NOMO-1 treated with dmso at 0.1 percent for 144 hours (cell line): Measurements from ENCODE around the gene ST6GALNAC5.
A peak's percentile ranks its signal among the peaks of the same experiment; 100 is the strongest.

Source experiments
- DNase-seq: peaks from one replicate; lab custom pipeline; 2025; ENCODE audit not compliant: unreplicated experiment; lab: John Stamatoyannopoulos, UW

The ST6GALNAC5 gene

GRCh38 chr1:77039739-77040138, 172.5 kb downstream of the ST6GALNAC5 start:
- DNase-seq = no peak

- peak; percentile 21 for DNase-seq
These were observed 173.5 kb downstream of the ST6GALNAC5 start for GRCh38 chr1:77040826-77041225.

DNA sequence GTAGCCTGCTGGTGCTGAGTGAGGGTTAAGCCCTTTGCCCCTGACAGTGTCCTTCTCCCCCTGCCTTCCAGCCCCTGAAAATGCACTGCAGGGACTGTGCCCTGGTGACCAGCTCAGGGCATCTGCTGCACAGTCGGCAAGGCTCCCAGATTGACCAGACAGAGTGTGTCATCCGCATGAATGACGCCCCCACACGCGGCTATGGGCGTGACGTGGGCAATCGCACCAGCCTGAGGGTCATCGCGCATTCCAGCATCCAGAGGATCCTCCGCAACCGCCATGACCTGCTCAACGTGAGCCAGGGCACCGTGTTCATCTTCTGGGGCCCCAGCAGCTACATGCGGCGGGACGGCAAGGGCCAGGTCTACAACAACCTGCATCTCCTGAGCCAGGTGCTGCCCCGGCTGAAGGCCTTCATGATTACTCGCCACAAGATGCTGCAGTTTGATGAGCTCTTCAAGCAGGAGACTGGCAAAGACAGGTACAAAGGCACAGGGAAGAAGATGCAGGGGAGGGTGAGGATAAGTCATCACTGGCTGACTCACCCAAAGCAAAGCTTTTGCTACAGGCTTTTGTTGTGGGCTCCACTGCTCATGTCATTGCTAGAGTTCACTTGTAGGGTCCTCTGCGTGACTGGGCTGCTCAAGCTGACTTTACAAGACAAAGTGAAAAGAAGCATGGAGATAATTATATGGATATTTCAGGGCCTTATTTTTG, 177.0 kb downstream of the ST6GALNAC5 start:
- DNase-seq = no peak

GRCh38 chr1:77047575-77047974, 180.3 kb downstream of the ST6GALNAC5 start:
- DNase-seq = no peak

GRCh38 chr1:77047978-77048614, 180.8 kb downstream of the ST6GALNAC5 start:
- peak; percentile 63 for DNase-seq

DNA sequence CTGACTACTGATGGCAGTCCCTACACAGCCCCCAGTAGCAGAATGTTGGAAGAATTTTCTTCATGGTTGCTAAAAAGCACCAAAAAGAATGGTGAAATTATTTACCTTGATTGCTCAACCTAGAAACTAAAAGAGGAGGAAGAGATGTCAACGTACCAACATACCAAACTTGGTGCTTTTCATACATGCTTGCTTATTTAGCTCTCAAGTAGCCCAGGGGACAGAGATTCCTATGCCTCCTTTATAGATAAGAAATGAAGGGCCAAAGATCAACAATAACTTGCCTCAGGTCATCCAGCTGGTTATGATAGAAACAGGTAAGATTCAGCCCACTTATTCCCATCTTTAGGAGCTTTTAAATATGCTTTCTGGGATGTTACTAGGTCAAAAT, 181.3 kb downstream of the ST6GALNAC5 start:
- DNase-seq = peak; percentile 63

- no peak for DNase-seq
These were observed 184.1 kb downstream of the ST6GALNAC5 start for GRCh38 chr1:77051425-77051824.

- DNase-seq = no peak
These were observed 189.2 kb downstream of the ST6GALNAC5 start for GRCh38 chr1:77056525-77056924.

DNA sequence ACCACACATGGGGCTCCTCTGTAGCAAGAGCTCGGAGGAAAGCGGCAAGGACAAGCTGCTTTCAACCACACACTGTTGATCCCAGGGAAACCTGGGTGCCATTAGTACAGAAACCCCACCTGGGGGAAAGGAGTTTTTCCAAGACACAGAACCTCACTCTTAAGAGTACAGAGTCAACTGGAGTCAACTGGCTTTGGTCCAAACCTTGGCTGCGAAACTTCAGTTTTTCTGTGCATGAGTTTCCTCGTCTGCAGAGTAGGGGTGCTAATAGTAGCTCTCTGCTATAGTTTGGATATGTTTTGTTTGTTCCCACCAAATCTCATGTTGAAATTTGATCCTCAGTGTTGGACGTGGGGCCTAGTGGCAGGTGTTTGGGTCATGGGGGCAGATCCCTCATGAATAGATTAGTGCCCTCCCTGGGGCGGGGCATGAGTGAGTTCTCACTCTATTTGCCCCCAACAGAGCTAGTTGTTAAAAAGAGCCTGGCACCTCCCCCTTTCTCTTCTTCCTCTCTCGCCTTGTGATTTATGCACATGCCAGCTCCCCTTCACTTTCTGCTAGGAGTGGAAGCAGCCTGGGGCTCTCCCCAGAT, 190.8 kb downstream of the ST6GALNAC5 start:
- no peak for DNase-seq

DNA sequence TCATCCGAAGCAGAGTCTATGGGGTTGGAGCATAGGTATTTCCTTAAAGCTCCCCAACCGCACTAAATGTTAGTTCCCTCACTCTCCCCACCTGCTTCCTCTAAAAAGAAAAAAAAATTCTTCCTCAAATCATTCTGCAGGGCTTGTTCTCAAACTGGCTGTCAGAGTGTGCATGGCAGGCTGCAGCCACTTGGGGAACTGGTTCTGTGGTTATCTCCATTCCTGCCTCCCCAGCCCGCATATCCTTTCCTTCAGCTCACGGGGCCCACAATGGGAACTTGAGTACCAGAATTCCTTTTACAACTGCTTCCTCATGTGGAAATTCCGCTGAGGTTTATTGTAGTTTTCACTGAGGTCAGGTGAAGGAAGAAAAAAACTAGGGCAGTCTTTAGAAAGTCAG, 192.7 kb downstream of the ST6GALNAC5 start:
- DNase-seq = peak; percentile 65

- no peak for DNase-seq
These were observed 193.9 kb downstream of the ST6GALNAC5 start for GRCh38 chr1:77061162-77061561.

DNA sequence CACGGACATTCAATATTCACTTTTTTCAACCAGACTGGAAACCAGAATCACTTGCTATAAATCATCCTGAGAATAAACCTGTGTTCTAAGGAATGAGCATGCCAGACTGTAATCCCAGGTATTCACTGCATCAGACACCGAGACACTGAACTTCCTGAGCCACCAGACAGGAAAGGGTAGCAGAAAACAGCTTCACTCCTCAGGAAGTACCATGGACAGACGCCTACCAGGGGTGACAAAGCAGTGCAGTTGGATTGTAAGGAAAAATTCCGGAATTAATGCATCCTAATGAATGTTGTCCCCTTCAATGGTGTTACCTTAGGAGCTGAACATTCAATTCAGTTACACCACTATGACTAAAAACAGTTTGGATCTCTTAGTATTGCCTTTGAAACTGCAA, 195.8 kb downstream of the ST6GALNAC5 start:
- DNase-seq = no peak

DNA sequence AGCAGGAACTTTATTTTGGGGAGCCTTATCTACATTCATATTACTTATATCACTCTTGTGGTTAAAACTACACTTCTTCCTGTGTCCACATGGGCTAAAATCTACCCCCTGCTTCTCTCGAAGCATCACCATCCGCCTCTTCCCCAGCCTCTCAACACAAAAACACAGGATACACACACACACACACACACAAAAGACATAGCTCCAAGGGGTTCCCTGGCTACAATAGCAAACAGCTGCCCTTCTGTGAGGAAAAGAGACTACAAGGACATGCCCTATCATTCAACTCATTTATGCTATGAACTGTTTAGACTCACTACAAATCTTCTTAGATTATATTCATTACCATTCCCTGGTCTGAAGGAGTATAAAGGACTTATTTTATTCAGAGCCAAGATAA, 197.0 kb downstream of the ST6GALNAC5 start:
- no peak for DNase-seq

- no peak for DNase-seq
These were observed 198.5 kb downstream of the ST6GALNAC5 start for GRCh38 chr1:77065693-77066342.

DNA sequence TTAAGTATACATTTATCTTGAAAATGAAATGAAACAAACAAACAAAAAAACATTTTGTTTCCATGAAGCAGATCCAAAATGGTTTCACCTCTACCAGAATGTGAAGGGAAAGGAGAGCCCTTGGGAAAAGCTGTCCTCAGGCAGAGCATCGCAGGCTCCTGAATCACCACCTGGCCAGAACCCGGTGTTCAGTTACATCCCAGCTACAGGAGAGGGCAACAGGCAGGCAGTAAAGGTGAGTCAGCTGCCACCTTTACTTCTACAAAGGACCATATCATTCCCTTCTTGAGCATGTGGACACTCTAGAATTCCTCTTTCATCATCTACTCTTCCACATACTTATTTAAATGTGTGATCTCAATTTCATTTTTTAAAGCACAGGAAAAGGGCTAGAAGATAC, 200.7 kb downstream of the ST6GALNAC5 start:
- DNase-seq = no peak

DNA sequence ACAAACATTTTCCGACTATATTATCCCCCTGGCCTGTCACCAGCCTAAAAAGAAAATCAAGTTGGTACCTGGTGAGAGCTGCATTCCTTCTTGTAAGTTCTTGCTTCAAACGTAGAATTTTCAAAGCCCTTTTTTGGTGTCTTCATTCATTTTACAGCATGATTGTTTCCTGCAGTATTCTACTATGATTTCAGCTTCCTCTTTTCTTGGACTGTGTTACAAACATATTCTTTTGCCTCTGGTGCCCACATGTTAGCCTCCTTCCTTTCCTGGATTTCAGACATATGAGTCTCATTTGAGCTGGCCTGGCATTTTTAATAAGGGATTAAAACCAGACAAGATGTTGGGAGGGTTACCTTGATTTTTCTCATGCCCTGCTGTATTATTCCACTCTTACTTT, 209.5 kb downstream of the ST6GALNAC5 start:
- peak; percentile 18 for DNase-seq

DNA sequence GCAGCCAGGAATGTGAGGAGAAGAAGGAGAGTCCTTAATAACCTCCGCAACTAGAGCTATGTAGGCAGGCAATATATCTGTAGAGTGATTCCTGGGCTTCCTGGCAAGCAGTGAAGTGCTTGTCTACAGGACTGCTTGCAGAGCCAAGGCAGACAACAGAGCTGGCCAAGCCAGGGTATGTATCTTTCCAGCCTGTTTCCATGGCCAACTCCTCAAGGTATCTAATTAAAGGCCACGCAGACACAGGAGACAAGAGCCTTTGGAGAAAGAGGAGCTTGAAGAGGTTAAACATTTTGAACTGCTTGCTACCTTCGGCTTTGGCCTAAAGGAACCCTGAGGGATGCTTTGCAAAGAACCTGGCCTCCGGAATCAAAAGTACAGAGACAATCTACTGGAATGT, 214.6 kb downstream of the ST6GALNAC5 start:
- no peak for DNase-seq

DNA sequence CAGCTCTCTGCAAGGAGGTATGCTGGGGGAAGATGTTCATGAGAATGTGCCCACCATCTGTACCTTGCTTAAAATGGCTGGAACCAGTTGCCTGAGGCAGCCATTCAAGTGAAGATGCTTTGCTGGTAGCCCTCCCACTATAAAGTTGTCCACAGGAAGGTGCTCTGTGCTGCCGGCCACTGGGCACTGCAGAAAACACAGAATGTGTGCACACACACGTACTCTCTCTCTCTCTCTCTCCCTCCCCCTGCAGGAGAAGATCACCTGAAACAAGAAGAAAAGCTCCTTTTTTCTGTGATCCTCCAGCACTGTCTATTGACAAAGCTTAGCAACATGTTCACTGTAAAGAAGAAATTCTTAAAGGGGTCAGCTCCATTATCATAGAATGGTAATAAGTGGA, 217.2 kb downstream of the ST6GALNAC5 start:
- DNase-seq = no peak

DNA sequence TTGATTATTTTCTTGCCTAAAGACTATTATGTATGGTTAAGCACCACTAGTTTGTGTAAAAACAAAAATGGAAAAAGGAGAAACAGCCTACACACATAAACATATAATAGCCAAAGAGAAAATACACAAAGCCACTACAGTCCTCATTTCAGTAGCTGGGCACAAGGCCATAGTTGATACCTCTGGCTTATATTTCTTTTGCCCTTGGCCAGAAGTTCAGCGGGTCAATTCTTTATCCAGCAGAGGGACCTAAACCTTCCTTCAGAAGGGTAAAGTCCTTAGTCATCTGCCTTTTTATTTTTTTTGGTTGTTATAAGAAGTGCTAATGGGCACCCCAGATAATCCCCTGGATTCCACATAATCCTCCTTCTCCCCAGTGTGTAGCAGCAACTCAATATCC, 217.8 kb downstream of the ST6GALNAC5 start:
- no peak for DNase-seq

GRCh38 chr1:77089756-77090155, 222.5 kb downstream of the ST6GALNAC5 start:
- DNase-seq = no peak

DNA sequence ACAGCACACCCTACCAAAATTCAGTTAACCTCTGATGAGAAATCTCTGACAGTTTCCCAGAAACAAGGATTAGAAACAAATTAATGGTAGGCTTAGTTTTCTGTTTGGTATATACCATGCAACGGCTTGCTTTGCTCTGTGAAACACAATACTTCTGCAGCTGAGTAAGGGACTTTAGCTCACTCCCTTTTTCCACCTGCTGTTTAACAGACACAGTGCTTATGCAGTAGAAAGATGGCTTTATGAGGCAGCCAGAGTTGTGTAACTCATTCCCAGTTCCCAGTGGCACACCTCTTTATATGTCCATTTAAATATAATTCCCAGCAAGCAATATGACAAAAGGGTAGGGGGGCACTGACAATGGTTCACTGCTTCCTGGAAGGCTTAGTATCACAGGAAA, 228.0 kb downstream of the ST6GALNAC5 start:
- no peak for DNase-seq
